ENCODE data around the gene CCDC85A.

- TF ChIP-seq CTCF (conservative IDR thresholded peaks at IDR 0.05; ENCODE audit: low read length) (no peak), EZH2phosphoT487 (IDR thresholded peaks at IDR 0.05; ENCODE audit: borderline replicate concordance) (no peak)
Observed at GRCh38 chr2:56309626-56310170, 125.9 kb downstream of the CCDC85A start.
